Measurements from ENCODE around the gene NR1H3. TPM values are rescaled to one million over a fixed set of nuclear protein-coding genes. Genes with fewer than 3 reads are reported as not detected.

The NR1H3 gene
- total and polyA plus RNA-seq, 4 donors: 14.9 to 123 (median 49.0) TPM

DNA sequence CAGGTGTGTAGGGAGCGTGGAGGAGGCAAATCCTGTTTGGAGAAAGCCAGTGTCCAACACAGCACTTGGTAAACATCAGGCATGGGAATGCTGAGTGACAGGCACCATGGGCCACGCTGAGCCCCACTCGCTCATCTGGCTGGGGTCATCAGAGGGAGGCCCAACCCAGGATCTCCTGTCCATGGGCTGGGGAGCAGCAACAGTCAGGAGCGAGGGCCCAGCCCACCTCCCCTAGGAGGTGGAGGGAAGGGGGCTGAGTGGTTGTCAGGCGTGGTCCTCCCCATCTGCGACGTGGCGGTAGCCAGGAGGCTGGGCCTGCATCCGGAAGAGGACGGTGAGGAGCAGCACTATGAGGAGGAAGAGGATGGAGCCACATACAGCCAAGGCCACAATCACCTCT lies 17.9 kb upstream of the NR1H3 start:
- 92% methylated on average over 10 of the region's 10 CpGs for WGBS, 2 donors
- ATAC-seq (ENCODE audit: low FRiP score): no peak
- DNase-seq: no peak
- no peaks in the 10 kb centered on the region for H3K4me1 ChIP-seq (ENCODE audit: control insufficient read depth in 1 of 2, insufficient read depth in 2 of 2, low read length in 2 of 2)
- peaks cover 2 to 14% of the 10 kb centered on the region in 2 donors for H3K36me3 ChIP-seq (ENCODE audit: control insufficient read depth in 1 of 2, insufficient read depth in 2 of 2, low read length in 1 of 2)
- H3K4me3 ChIP-seq (ENCODE audit: low read length in 2 of 2): no peak overlapping the region
- no peak overlapping the region for H3K27ac ChIP-seq (ENCODE audit: low read depth in 1 of 2, low read length in 2 of 2)
- intact Hi-C loops (cut with DNase I): no loop called here
- no peaks in the 10 kb centered on the region for H3K9me3 ChIP-seq (ENCODE audit: control insufficient read depth, low read length)
- H3K27me3 ChIP-seq (ENCODE audit: control insufficient read depth in 1 of 2, insufficient read depth in 2 of 2, low read length in 1 of 2): no peaks in the 10 kb centered on the region

DNA sequence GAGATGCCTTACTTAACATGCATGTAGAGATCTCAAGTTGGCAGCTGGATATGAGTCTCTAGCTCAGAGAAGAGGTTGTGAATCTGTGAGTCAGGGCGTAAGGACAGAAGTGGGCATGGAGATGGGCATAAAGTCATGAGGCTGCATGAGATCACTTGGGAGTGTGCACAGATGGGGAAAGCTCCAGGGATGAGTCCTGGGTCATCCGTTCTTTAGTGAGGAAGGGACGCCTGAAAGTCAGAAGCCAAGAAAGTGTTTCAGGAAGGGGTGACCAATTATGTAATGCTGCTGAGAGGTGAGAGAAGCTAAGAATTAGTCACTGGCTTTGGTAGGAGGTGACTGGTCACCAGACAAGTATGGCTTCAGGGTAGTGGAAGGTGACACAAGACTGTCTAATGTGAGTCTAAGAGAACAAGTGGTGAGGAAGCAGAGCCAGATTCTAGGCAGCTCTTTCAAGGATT lies 15.9 kb upstream of the NR1H3 start:
- H3K4me1 ChIP-seq (ENCODE audit: control insufficient read depth in 1 of 2, insufficient read depth in 2 of 2, low read length in 2 of 2): no peaks in the 10 kb centered on the region
- no peak for ATAC-seq (ENCODE audit: low FRiP score)
- H3K27me3 ChIP-seq (ENCODE audit: control insufficient read depth in 1 of 2, insufficient read depth in 2 of 2, low read length in 1 of 2): no peaks in the 10 kb centered on the region
- no peak overlapping the region for H3K27ac ChIP-seq (ENCODE audit: low read depth in 1 of 2, low read length in 2 of 2)
- intact Hi-C loops (cut with DNase I): no loop called here
- no peak overlapping the region for H3K4me3 ChIP-seq (ENCODE audit: low read length in 2 of 2)
- H3K9me3 ChIP-seq (ENCODE audit: control insufficient read depth, low read length): no peaks in the 10 kb centered on the region
- no peak for DNase-seq
- 82 to 86% methylated on average over 3 of the region's 3 CpGs for WGBS, 2 donors
- H3K36me3 ChIP-seq (ENCODE audit: control insufficient read depth in 1 of 2, insufficient read depth in 2 of 2, low read length in 1 of 2): peaks cover 0 to 16% of the 10 kb centered on the region in 2 donors

DNA sequence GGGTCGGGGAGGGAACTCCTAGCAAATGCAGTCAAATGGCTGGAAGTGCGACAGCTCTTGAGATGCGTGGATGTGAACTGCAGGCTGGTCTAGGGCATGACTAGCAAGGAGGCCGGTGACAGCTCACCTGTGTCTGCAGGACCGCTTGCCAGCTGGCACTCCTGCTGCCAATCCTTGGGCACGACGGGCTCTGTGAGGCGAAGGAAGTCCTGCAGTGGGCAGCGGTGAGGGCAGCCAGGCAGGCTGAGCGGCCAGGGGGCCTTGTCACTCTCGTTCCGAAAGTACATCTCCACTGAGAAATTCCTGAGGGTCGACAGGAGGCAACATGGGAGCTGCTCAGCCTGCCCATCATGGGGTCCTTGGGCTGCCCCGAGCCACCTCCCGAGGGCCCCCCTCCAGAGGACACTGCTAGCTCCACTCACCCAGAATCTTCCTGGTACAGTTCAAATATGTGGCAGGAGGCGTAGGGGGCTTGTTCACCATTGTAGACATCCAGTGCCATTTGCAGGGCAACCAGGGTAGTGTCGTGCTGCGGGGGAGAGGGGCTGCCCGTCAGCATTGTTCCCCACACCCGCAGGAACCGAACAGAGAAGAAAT lies 15.1 kb upstream of the NR1H3 start:
- ATAC-seq (ENCODE audit: low FRiP score) (no peak), DNase-seq (no peak)
- Histone ChIP-seq H3K4me3 (ENCODE audit: low read length in 2 of 2) (no peak overlapping the region), H3K27ac (ENCODE audit: low read depth in 1 of 2, low read length in 2 of 2) (no peak overlapping the region), H3K4me1 (ENCODE audit: control insufficient read depth in 1 of 2, insufficient read depth in 2 of 2, low read length in 2 of 2) (no peaks in the 10 kb centered on the region), H3K27me3 (ENCODE audit: control insufficient read depth in 1 of 2, insufficient read depth in 2 of 2, low read length in 1 of 2) (no peaks in the 10 kb centered on the region), H3K9me3 (ENCODE audit: control insufficient read depth, low read length) (no peaks in the 10 kb centered on the region), H3K36me3 (ENCODE audit: control insufficient read depth in 1 of 2, insufficient read depth in 2 of 2, low read length in 1 of 2) (peaks cover 0 to 16% of the 10 kb centered on the region in 2 donors)
- intact Hi-C loops (cut with DNase I): no loop called here
- WGBS, 2 donors: 87 to 88% methylated on average over 21 of the region's 21 CpGs

DNA sequence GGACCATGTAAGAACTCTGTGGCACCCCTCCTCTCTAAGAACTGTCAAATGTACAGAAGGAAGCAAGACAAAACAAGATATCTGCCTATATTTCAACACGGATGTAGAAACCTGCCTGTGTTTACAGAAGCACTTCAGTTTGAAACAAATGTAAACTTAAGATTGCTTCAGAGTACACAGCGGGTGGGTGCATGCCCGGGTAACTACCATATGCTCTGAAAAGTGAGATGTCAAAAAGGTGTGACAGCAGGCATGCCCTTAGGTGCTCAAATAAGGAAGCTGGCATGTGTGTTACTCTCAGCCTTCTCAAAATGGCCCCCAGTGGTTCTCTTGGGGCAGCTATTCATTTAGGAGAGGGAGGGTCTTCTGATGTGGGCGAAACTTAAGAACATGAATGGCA lies 14.3 kb upstream of the NR1H3 start:
- Histone ChIP-seq H3K27me3 (ENCODE audit: control insufficient read depth in 1 of 2, insufficient read depth in 2 of 2, low read length in 1 of 2) (no peaks in the 10 kb centered on the region), H3K9me3 (ENCODE audit: control insufficient read depth, low read length) (no peaks in the 10 kb centered on the region), H3K36me3 (ENCODE audit: control insufficient read depth in 1 of 2, insufficient read depth in 2 of 2, low read length in 1 of 2) (peaks cover 0 to 16% of the 10 kb centered on the region in 2 donors), H3K4me3 (ENCODE audit: low read length in 2 of 2) (no peak overlapping the region), H3K4me1 (ENCODE audit: control insufficient read depth in 1 of 2, insufficient read depth in 2 of 2, low read length in 2 of 2) (no peaks in the 10 kb centered on the region), H3K27ac (ENCODE audit: low read depth in 1 of 2, low read length in 2 of 2) (no peak overlapping the region)
- ATAC-seq (ENCODE audit: low FRiP score) (no peak), DNase-seq (no peak)
- intact Hi-C loops (cut with DNase I): no loop called here
- 85 to 88% methylated on average over 4 of the region's 4 CpGs for WGBS, 2 donors

DNA sequence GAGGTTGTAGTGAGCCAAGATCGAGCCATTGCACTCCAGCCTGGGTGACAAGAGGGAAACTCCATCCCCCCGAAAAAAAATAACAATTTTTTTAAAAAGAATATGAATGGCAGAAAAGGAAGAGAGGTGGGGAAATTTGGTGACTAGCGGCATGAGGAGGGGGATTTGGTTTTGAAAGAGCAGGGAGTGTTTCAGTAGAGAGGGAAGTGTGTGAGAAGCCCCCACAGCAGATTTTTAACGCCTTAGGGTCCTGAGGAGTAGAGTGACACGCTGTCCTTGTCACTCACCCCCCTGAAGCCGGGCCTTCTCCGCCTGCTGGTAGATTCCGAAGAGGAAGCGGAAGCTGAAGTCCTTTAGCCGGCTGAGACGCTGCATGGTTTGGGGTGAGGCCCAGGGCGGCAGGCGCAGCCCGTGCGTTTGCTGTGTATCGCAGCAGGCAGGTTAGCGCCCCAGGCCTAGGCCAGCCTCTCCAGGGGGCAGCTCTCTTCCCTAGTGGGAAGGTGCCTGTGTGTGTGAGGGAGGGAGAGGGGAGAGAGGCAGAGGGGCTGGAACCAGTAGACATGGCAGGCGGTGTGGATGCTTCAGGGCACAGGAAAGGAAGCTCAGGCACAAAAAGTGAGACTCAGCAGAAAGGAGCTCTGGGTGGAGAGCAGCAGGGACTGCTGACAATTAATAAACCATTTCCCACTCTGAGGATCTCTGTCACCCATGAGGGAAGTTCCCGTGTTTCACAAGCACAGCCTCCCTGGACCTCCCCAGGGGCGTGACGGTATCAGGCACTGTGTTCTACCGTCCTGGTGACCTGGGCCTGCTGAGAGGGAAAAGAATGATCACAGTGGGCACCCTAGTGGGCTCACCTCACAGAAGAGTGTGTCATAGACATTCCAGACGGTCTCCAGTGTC lies 13.1 kb upstream of the NR1H3 start:
- Histone ChIP-seq H3K4me3 (ENCODE audit: low read length in 2 of 2) (no peak overlapping the region), H3K27ac (ENCODE audit: low read depth in 1 of 2, low read length in 2 of 2) (no peak overlapping the region), H3K36me3 (ENCODE audit: control insufficient read depth in 1 of 2, insufficient read depth in 2 of 2, low read length in 1 of 2) (peaks cover 0 to 13% of the 10 kb centered on the region in 2 donors), H3K27me3 (ENCODE audit: control insufficient read depth in 1 of 2, insufficient read depth in 2 of 2, low read length in 1 of 2) (no peaks in the 10 kb centered on the region), H3K4me1 (ENCODE audit: control insufficient read depth in 1 of 2, insufficient read depth in 2 of 2, low read length in 2 of 2) (no peaks in the 10 kb centered on the region), H3K9me3 (ENCODE audit: control insufficient read depth, low read length) (no peaks in the 10 kb centered on the region)
- 88 to 90% methylated on average over 23 of the region's 23 CpGs for WGBS, 2 donors
- DNase-seq (peak in 1 of 2 donors; percentile 82), ATAC-seq (ENCODE audit: low FRiP score) (no peak)
- intact Hi-C loops (cut with DNase I): no loop called here

DNA sequence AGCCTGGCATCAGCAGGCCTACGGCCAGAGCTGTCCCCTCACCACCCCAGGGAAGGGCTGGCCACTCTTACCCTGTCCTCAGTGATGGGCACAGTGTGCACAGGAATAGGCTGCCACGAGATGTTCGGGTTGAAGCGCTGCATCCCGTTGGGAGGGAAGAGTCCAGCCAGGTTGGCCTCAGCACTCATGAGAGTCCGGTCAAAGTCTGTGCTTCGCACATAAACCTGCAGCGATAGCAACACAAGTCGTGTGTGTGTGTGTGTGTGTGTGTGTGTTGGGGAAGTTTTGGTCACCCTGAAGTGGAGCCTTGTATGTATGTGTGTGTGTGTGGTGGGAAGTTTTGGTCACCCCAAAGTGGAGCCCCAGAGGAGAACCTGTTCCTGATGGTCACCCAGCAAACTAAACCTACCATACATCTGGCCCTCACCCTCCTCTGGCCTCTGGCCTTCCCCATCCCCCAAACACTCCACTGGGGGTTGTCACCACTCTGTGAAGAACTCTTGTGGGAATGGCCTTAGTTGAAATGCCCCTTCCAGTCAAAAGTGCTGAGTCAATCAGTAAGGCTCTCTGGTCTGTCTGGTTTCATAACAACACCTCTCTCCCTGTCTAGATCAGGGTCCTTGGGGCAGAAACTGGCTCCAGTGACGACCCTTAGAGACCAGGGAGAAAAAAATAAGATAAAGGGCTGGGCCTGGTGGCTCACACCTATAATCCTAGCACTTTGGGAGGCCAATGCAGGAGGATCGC lies 12.0 kb upstream of the NR1H3 start:
- Histone ChIP-seq H3K4me1 (ENCODE audit: control insufficient read depth in 1 of 2, insufficient read depth in 2 of 2, low read length in 2 of 2) (no peaks in the 10 kb centered on the region), H3K4me3 (ENCODE audit: low read length in 2 of 2) (no peak overlapping the region), H3K36me3 (ENCODE audit: control insufficient read depth in 1 of 2, insufficient read depth in 2 of 2, low read length in 1 of 2) (peaks cover 0 to 9% of the 10 kb centered on the region in 2 donors), H3K27ac (ENCODE audit: low read depth in 1 of 2, low read length in 2 of 2) (no peak overlapping the region), H3K9me3 (ENCODE audit: control insufficient read depth, low read length) (no peaks in the 10 kb centered on the region), H3K27me3 (ENCODE audit: control insufficient read depth in 1 of 2, insufficient read depth in 2 of 2, low read length in 1 of 2) (no peaks in the 10 kb centered on the region)
- intact Hi-C loops (cut with DNase I): no loop called here
- no peak for ATAC-seq (ENCODE audit: low FRiP score)
- WGBS, 2 donors: 86 to 89% methylated on average over 11 of the region's 11 CpGs
- DNase-seq: no peak

DNA sequence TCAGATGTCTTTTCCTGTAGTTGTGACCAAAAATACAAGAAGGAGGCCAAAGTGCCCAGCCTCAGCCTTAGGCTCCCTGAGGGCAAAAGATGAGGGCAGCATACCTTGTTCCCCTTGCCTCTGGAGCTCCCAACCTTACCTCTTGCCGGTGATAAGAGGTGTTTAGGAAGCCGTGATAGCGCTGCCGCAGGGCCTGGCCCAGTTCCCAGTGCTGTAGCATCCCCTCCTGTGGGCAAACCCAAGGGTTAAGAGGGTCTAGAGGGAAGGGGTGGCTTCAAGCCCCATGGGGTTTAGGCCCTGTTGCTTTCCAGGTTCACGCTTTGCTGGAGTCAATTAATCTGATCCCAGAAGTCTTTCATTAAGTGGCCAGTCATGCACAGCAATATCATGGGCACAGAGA lies 10.3 kb upstream of the NR1H3 start:
- no peak overlapping the region for H3K4me3 ChIP-seq (ENCODE audit: low read length in 2 of 2)
- no peak overlapping the region for H3K27ac ChIP-seq (ENCODE audit: low read depth in 1 of 2, low read length in 2 of 2)
- DNase-seq (no peak), ATAC-seq (ENCODE audit: low FRiP score) (no peak)
- no peaks in the 10 kb centered on the region for H3K4me1 ChIP-seq (ENCODE audit: control insufficient read depth in 1 of 2, insufficient read depth in 2 of 2, low read length in 2 of 2)
- H3K9me3 ChIP-seq (ENCODE audit: control insufficient read depth, low read length): no peaks in the 10 kb centered on the region
- peaks cover 0 to 7% of the 10 kb centered on the region in 2 donors for H3K36me3 ChIP-seq (ENCODE audit: control insufficient read depth in 1 of 2, insufficient read depth in 2 of 2, low read length in 1 of 2)
- no peaks in the 10 kb centered on the region for H3K27me3 ChIP-seq (ENCODE audit: control insufficient read depth in 1 of 2, insufficient read depth in 2 of 2, low read length in 1 of 2)
- intact Hi-C loops (cut with DNase I): no loop called here
- 91 to 92% methylated on average over 5 of the region's 5 CpGs for WGBS, 2 donors

DNA sequence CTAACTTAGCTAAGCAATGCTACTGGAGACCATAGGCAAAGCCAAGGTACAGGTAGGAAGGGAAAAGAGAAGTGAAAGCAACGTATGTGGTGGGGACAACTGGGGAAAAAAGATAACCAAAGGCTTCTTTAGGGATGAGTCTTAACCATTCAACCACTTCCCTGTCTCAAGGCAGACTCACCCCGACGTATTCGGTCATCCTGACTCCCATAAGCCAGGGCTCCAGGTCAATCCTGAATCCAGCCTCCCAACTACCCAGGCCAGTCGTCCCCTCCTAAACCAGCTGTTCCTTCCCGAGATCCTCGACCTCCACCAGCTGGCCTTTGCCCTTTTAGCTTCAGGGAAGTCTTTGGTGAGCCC lies 9.5 kb upstream of the NR1H3 start:
- H3K27ac ChIP-seq (ENCODE audit: low read depth in 1 of 2, low read length in 2 of 2): peak overlapping the region in 1 of 2 donors; percentile 59
- intact Hi-C loops (cut with DNase I): loop anchor here (1.0 to 2.0 kb wide), 3 partner anchors 21 to 312 kb away; partner anchors contain the start of genes CSTPP1 (in 1 of the 2) and DDB2 (in 1 of the 2)
- peak; percentile 24 for ATAC-seq (ENCODE audit: low FRiP score)

More for the DNA sequence above, 9.5 kb upstream of the NR1H3 start:
- Histone ChIP-seq H3K27me3 (ENCODE audit: control insufficient read depth in 1 of 2, insufficient read depth in 2 of 2, low read length in 1 of 2) (no peaks in the 10 kb centered on the region), H3K4me1 (ENCODE audit: control insufficient read depth in 1 of 2, insufficient read depth in 2 of 2, low read length in 2 of 2) (no peaks in the 10 kb centered on the region), H3K9me3 (ENCODE audit: control insufficient read depth, low read length) (no peaks in the 10 kb centered on the region), H3K4me3 (ENCODE audit: low read length in 2 of 2) (peak overlapping the region; percentile 51 to 67), H3K36me3 (ENCODE audit: control insufficient read depth in 1 of 2, insufficient read depth in 2 of 2, low read length in 1 of 2) (peaks cover 0 to 5% of the 10 kb centered on the region in 2 donors)
- no peak for DNase-seq
- 0 to 1% methylated on average over 7 of the region's 7 CpGs for WGBS, 2 donors

Data from aorta (tissue), 5 donors.